Measurements from ENCODE around the gene KIF2A.

GRCh38 chr5:62354028-62354874 lies 48.2 kb downstream of the KIF2A start:
- TF ChIP-seq REST (IDR thresholded peaks at IDR 0.05; ENCODE audit: low read depth) (no peak), CEBPB (IDR thresholded peaks at IDR 0.05) (no peak), TAF1 (IDR thresholded peaks at IDR 0.05; ENCODE audit: low read depth) (no peak), RAD21 (IDR thresholded peaks at IDR 0.05; ENCODE audit: low read depth) (peak; percentile 61), USF1 (IDR thresholded peaks at IDR 0.05) (no peak), EP300 (IDR thresholded peaks at IDR 0.05; ENCODE audit: borderline replicate concordance) (no peak), YY1 (IDR thresholded peaks at IDR 0.05; ENCODE audit: low read depth) (no peak), MAX (IDR thresholded peaks at IDR 0.05) (no peak), NFIC (IDR thresholded peaks at IDR 0.05) (no peak), ZBTB7A (IDR thresholded peaks at IDR 0.05; ENCODE audit: low read depth) (no peak), TEAD4 (IDR thresholded peaks at IDR 0.05) (no peak), EGR1 (IDR thresholded peaks at IDR 0.05) (no peak), TCF12 (IDR thresholded peaks at IDR 0.05; ENCODE audit: low read depth) (no peak), CREB1 (IDR thresholded peaks at IDR 0.05; ENCODE audit: low read depth) (no peak)

Measured in Ishikawa (cell line).